ENCODE data around the gene ZBP1.

Gene ZBP1

GRCh38 chr20:57620274-57620990 is at the start of gene ZBP1:
TSS of gene ZBP1 (minus strand) at chr20:57620426. CDS start at chr20:57620295, 131 bp downstream.
- DNase-seq: no peak

- no peak for DNase-seq
Measured at GRCh38 chr20:57669632-57670031, 49.4 kb upstream of the ZBP1 start.

- DNase-seq: no peak
Measured at GRCh38 chr20:57667924-57668782, 47.9 kb upstream of the ZBP1 start.

GRCh38 chr20:57667388-57667787 is 47.2 kb upstream of the ZBP1 start:
- DNase-seq: no peak

- DNase-seq: no peak
Measured at GRCh38 chr20:57666834-57667157, 46.6 kb upstream of the ZBP1 start.

GRCh38 chr20:57666106-57666833 is 46.0 kb upstream of the ZBP1 start:
- DNase-seq: peak; percentile 4

- DNase-seq: peak; percentile 18
Measured at GRCh38 chr20:57665589-57665971, 45.4 kb upstream of the ZBP1 start.

- peak; percentile 18 for DNase-seq
Measured at GRCh38 chr20:57664924-57665588, 44.8 kb upstream of the ZBP1 start.

GRCh38 chr20:57664476-57664875 is 44.2 kb upstream of the ZBP1 start:
- peak; percentile 17 for DNase-seq

- peak; percentile 28 for DNase-seq
Measured at GRCh38 chr20:57663681-57664451, 43.6 kb upstream of the ZBP1 start.

GRCh38 chr20:57663241-57663640 is 43.0 kb upstream of the ZBP1 start:
- DNase-seq: no peak

- peak; percentile 50 for DNase-seq
Measured at GRCh38 chr20:57662456-57663240, 42.4 kb upstream of the ZBP1 start.

GRCh38 chr20:57661746-57662455 is 41.7 kb upstream of the ZBP1 start:
- peak; percentile 16 for DNase-seq

- DNase-seq: peak; percentile 53
Measured at GRCh38 chr20:57660922-57661745, 40.9 kb upstream of the ZBP1 start.

- no peak for DNase-seq
Measured at GRCh38 chr20:57660181-57660921, 40.1 kb upstream of the ZBP1 start.

GRCh38 chr20:57659517-57660180 is 39.4 kb upstream of the ZBP1 start:
- peak; percentile 25 for DNase-seq

- peak; percentile 29 for DNase-seq
Measured at GRCh38 chr20:57658833-57659516, 38.7 kb upstream of the ZBP1 start.

- peak; percentile 14 for DNase-seq
Measured at GRCh38 chr20:57658447-57658832, 38.2 kb upstream of the ZBP1 start.

Data from left hindlimb (tissue), 1 donor.